Activated CD4-positive, alpha-beta memory T cell treated with anti-CD3 and anti-CD28 coated beads, Interleukin-2, amount 10 ng/mL, durations not matched to agents 7 days and 5 days (primary cell): ENCODE data around the gene IQSEC3. TPM values are rescaled to one million over a fixed set of nuclear protein-coding genes. Genes with fewer than 3 reads are reported as not detected.
"Not testable (repeated sequence)": the region's sequence is repeated elsewhere in the genome, so short reads cannot be mapped to it uniquely, and the experiment has no call there.

Experiments used
- CTCF ChIA-PET: fragments of 350-600 bp; sonication (Branson Sonifier 250); formaldehyde crosslinking; loops from one replicate; lab custom pipeline; 2021; ENCODE audit warnings: antibody characterized with exemption, inconsistent platforms; lab: Charles Lee
- POLR2A ChIA-PET: fragments of 350-600 bp; sonication (Branson Sonifier 250); formaldehyde crosslinking; loops from one replicate; lab custom pipeline; 2021; ENCODE audit warnings: antibody characterized with exemption; lab: Charles Lee
- DNase-seq: peaks from one replicate; pipeline ENCODE4 v3.0.0-alpha.2; 2020
- H3K27ac Mint-ChIP-seq: one replicate; pipeline ENCODE4 v1.8.0; 2021; ENCODE audit warnings: mild to moderate bottlenecking, mixed read lengths
- H3K27me3 Mint-ChIP-seq: one replicate; pipeline ENCODE4 v1.8.0; 2021; ENCODE audit warnings: mixed read lengths
- H3K36me3 Mint-ChIP-seq: one replicate; pipeline ENCODE4 v1.8.0; 2021; ENCODE audit warnings: low read depth, mixed read lengths
- H3K4me1 Mint-ChIP-seq: one replicate; pipeline ENCODE4 v1.8.0; 2021; ENCODE audit warnings: mixed read lengths
- H3K4me3 Mint-ChIP-seq: one replicate; pipeline ENCODE4 v1.8.0; 2021; ENCODE audit warnings: mild to moderate bottlenecking, mixed read lengths
- H3K9me3 Mint-ChIP-seq: one replicate; pipeline ENCODE4 v1.8.0; 2021; ENCODE audit warnings: mixed read lengths
- total RNA-seq, 2 experiments: library from RNA; stranded (reverse); gene quantifications; one replicate each; pipeline ENCODE4 v1.2.3, GENCODE V29; 2021

The IQSEC3 gene
- total RNA-seq, 2 experiments from 2014 or later: 0.10 to 0.33 TPM

DNA sequence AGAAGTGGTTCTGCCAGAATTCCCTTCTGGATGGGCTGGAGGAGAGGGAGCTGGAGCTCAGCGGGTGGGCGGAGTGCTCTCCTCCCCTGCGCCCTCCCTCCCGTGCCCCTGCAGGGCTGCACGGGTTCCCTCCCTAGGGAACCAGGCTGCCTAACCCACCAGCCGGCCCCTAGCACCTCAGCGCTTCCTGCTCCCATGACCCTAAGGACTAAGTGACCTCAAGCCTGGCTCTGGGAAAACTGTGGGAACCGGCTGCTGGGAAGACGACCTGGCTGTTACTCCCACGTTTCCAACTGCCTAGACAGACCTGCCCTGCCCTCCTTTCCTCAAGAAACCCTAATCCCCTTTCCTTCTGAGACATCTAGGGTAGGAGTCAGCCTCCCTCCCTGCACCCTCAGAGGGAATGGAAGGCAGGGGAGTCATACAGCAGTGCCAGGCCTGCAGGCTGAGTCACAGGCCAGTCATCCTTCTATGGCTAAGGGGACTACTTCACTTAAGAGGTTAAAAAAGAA lies 115.9 kb downstream of the IQSEC3 start:
- no peak overlapping the region for H3K4me3 Mint-ChIP-seq
- peaks cover 10% of the 10 kb centered on the region for H3K4me1 Mint-ChIP-seq
- H3K27ac Mint-ChIP-seq: no peak overlapping the region
- CTCF ChIA-PET: no interaction called here
- no peaks in the 10 kb centered on the region for H3K36me3 Mint-ChIP-seq
- H3K9me3 Mint-ChIP-seq: no peaks in the 10 kb centered on the region
- DNase-seq: no peak
- peaks cover 8% of the 10 kb centered on the region for H3K27me3 Mint-ChIP-seq
- POLR2A ChIA-PET: no interaction called here

GRCh38 chr12:184811-185575 lies 118.4 kb downstream of the IQSEC3 start:
- Mint-ChIP-seq H3K9me3 (no peaks in the 10 kb centered on the region), H3K4me1 (peaks cover 11% of the 10 kb centered on the region), H3K27ac (no peak overlapping the region), H3K27me3 (peaks cover 11% of the 10 kb centered on the region), H3K36me3 (no peaks in the 10 kb centered on the region), H3K4me3 (no peak overlapping the region)
- no peak for DNase-seq
- CTCF ChIA-PET: no interaction called here
- POLR2A ChIA-PET: no interaction called here

GRCh38 chr12:185576-185955 lies 119.0 kb downstream of the IQSEC3 start:
- ChIA-PET CTCF (no interaction called here), POLR2A (no interaction called here)
- Mint-ChIP-seq H3K27ac (no peak overlapping the region), H3K4me3 (no peak overlapping the region), H3K9me3 (no peaks in the 10 kb centered on the region), H3K4me1 (peaks cover 5% of the 10 kb centered on the region), H3K36me3 (no peaks in the 10 kb centered on the region), H3K27me3 (peaks cover 14% of the 10 kb centered on the region)
- no peak for DNase-seq

GRCh38 chr12:186006-186625 lies 119.5 kb downstream of the IQSEC3 start:
- peaks cover 14% of the 10 kb centered on the region for H3K27me3 Mint-ChIP-seq
- no peak for DNase-seq
- ChIA-PET POLR2A (no interaction called here), CTCF (no interaction called here)
- H3K27ac Mint-ChIP-seq: no peak overlapping the region
- H3K9me3 Mint-ChIP-seq: no peaks in the 10 kb centered on the region
- H3K36me3 Mint-ChIP-seq: no peaks in the 10 kb centered on the region
- H3K4me1 Mint-ChIP-seq: peaks cover 3% of the 10 kb centered on the region
- no peak overlapping the region for H3K4me3 Mint-ChIP-seq

DNA sequence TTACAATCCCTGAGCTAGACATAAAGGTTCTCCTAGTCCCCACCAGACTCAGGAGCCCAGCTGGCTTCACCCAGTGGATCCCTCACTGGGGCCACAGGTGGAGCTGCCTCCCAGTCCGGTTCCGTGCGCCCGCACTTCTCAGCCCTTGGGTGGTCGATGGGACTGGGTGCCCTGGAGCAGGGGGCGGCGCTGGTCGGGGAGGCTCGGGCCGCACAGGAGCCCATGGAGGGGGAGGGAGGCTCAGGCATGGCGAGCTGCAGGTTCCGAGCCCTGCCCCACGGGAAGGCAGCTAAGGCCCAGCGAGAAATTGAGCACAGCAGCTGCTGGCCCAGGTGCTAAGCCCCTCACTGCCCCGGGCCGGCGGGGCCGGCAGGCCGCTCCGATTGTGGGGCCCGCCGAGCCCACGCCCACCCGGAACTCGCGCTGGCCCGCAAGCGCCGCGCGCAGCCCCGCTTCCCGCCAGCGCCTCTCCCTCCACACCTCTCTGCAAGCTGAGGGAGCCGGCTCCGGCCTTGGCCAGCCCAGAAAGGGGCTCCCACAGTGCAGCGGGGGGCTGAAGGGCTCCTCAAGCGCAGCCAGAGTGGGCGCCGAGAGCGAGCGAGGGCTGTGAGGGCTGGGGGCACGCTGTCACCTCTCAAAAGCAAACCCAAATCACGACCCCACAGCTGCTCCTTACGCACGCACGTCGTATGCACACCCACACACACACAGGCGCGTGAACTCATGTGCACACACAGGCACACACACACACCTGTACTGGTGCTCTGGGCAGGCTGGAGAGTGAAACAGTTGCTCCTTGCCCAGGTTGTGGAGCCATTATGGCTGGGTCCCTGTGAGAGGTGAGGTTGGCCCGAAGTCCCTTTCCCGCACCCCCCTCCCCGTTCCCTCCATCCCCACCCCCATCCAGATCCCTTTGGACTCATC lies 121.7 kb downstream of the IQSEC3 start:
- H3K36me3 Mint-ChIP-seq, POLR2A ChIA-PET, CTCF ChIA-PET, DNase-seq, H3K4me1 Mint-ChIP-seq, H3K27ac Mint-ChIP-seq, H3K9me3 Mint-ChIP-seq: not testable (repeated sequence)
- H3K4me3 Mint-ChIP-seq: peak overlapping the region; percentile 62
- peaks cover 11% of the 10 kb centered on the region for H3K27me3 Mint-ChIP-seq

DNA sequence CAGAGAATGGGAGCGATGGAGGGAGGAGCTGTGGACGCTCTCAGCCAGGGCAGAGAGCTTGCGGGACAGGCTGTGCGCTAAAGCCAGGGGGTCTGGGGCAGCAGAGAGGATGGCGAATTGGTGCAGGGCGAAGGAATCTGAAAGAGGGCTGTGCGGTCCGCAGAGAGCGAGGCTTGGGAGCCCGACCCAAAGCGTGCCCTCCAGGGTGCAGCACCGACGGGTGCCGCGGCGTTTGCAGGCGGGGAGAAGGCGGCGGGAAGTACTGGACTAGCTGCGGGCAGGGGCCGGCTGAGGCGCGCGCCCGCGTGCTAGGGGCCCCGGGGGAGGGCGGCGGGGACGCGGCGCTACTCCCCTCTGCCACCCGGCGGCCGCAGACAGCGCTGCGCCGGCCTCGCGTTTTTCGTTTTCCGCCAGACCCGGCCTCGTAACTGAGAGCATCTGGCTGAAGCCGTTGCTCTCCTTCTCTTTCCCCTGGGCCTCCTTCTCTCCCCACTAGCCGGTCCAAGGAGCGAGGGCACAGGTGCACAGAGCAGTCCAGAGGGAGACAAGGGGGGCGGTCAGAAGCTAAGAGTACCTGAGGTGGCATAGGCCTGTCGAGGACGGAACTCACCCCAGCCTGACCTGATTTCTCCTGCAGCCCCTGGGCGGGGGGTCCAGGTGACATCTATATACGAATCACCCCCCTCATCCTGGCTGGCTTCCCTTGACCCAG lies 122.5 kb downstream of the IQSEC3 start:
- Mint-ChIP-seq H3K4me1 (peaks cover 3% of the 10 kb centered on the region), H3K9me3 (no peaks in the 10 kb centered on the region), H3K4me3 (peak overlapping the region; percentile 62), H3K27me3 (peaks cover 8% of the 10 kb centered on the region), H3K36me3 (no peaks in the 10 kb centered on the region), H3K27ac (no peak overlapping the region)
- DNase-seq: peak; percentile 42
- POLR2A ChIA-PET: no interaction called here
- CTCF ChIA-PET: interaction anchor here (1.0 to 1.3 kb wide), 2 partner anchors 44 to 60 kb away, joined by 3 read pairs; no protein-coding TSS in a partner anchor

DNA sequence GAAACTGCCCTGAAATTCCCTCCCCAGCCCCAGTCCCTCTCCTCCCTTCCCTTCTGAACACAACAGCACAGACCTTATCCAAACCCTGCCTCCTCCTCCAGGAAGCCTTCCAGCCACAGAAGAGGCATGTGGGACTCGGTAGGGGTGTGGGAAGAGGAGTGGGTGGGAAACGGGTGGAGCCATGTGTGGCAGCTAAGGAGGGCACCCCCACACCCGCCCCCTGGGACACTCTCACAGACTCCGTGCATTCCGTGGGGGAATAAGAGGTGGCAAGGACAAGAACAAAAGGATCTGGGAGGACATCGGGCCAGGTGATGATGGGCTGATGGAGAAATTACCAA lies 123.0 kb downstream of the IQSEC3 start:
- no peak for DNase-seq
- ChIA-PET CTCF (interaction anchor here (1.0 to 1.3 kb wide), 2 partner anchors 45 to 59 kb away, joined by 3 read pairs; no protein-coding TSS in a partner anchor), POLR2A (no interaction called here)
- no peak overlapping the region for H3K27ac Mint-ChIP-seq
- H3K27me3 Mint-ChIP-seq: peaks cover 8% of the 10 kb centered on the region
- H3K9me3 Mint-ChIP-seq: no peaks in the 10 kb centered on the region
- H3K36me3 Mint-ChIP-seq: no peaks in the 10 kb centered on the region
- H3K4me3 Mint-ChIP-seq: no peak overlapping the region
- H3K4me1 Mint-ChIP-seq: peaks cover 3% of the 10 kb centered on the region

GRCh38 chr12:190881-191280 lies 124.3 kb downstream of the IQSEC3 start:
- no peak for DNase-seq
- Mint-ChIP-seq H3K4me3 (no peak overlapping the region), H3K27ac (no peak overlapping the region), H3K4me1 (peaks cover 3% of the 10 kb centered on the region), H3K27me3 (peaks cover 5% of the 10 kb centered on the region), H3K9me3 (no peaks in the 10 kb centered on the region), H3K36me3 (no peaks in the 10 kb centered on the region)
- ChIA-PET CTCF (no interaction called here), POLR2A (no interaction called here)

GRCh38 chr12:191541-191940 lies 125.0 kb downstream of the IQSEC3 start:
- ChIA-PET POLR2A (no interaction called here), CTCF (no interaction called here)
- Mint-ChIP-seq H3K27ac (no peak overlapping the region), H3K9me3 (no peaks in the 10 kb centered on the region), H3K4me3 (no peak overlapping the region), H3K27me3 (peaks cover 5% of the 10 kb centered on the region), H3K36me3 (no peaks in the 10 kb centered on the region), H3K4me1 (peaks cover 3% of the 10 kb centered on the region)
- DNase-seq: no peak

- CTCF ChIA-PET: no interaction called here
- no peaks in the 10 kb centered on the region for H3K9me3 Mint-ChIP-seq
- no peak overlapping the region for H3K27ac Mint-ChIP-seq
- peaks cover 3% of the 10 kb centered on the region for H3K4me1 Mint-ChIP-seq
- no peak overlapping the region for H3K4me3 Mint-ChIP-seq
- H3K36me3 Mint-ChIP-seq: no peaks in the 10 kb centered on the region
- POLR2A ChIA-PET: no interaction called here
- peaks cover 5% of the 10 kb centered on the region for H3K27me3 Mint-ChIP-seq
- DNase-seq: no peak
Measured at GRCh38 chr12:193261-193660, 126.7 kb downstream of the IQSEC3 start.

GRCh38 chr12:194276-194675 lies 127.7 kb downstream of the IQSEC3 start:
- Mint-ChIP-seq H3K27ac (no peak overlapping the region), H3K9me3 (no peaks in the 10 kb centered on the region), H3K27me3 (peaks cover 3% of the 10 kb centered on the region), H3K36me3 (no peaks in the 10 kb centered on the region), H3K4me1 (no peaks in the 10 kb centered on the region), H3K4me3 (no peak overlapping the region)
- DNase-seq: no peak
- CTCF ChIA-PET: no interaction called here
- POLR2A ChIA-PET: no interaction called here

GRCh38 chr12:195156-195555 lies 128.6 kb downstream of the IQSEC3 start:
- Mint-ChIP-seq H3K27ac (no peak overlapping the region), H3K4me3 (no peak overlapping the region), H3K4me1 (no peaks in the 10 kb centered on the region), H3K27me3 (peaks cover 1% of the 10 kb centered on the region), H3K36me3 (no peaks in the 10 kb centered on the region), H3K9me3 (no peaks in the 10 kb centered on the region)
- ChIA-PET POLR2A (no interaction called here), CTCF (no interaction called here)
- DNase-seq: no peak
